Hematopoietic multipotent progenitor cell treated with erythropoietin and hydrocortisone succinate and interleukin-3 and kit ligand, for 8 days (in vitro differentiated cells): ENCODE data around the gene HIVEP3.

ENCODE experiments used
- DNase-seq: peaks from one replicate; pipeline ENCODE4 v3.0.0-alpha.2; 2015

The HIVEP3 gene

GRCh38 chr1:41675401-41675800 lies 243.3 kb downstream of the HIVEP3 start:
- no peak for DNase-seq

GRCh38 chr1:41674522-41674921 lies 244.2 kb downstream of the HIVEP3 start:
- DNase-seq, result no peak

- no peak for DNase-seq
These were observed 244.9 kb downstream of the HIVEP3 start for GRCh38 chr1:41673806-41674205.

DNA sequence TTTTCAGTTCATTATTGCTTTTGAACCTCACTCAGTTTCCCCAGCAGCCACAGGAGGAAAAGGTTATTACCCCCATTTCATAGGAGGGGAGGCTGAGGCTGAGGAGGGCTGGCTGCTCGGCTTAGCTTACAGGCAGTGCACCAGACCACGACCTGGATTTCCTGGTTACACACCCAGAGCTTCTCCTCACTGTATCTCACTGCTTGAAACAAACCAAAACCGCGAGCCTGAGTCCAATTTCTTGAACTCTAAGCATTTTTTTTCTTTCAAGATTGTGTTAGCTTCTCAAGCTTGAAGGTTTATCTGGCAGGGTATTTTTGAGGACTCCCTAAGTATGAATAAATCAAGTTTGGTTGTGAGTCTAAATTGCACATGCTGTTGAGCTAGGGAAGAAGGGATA lies 245.3 kb downstream of the HIVEP3 start:
- DNase-seq, result no peak

DNA sequence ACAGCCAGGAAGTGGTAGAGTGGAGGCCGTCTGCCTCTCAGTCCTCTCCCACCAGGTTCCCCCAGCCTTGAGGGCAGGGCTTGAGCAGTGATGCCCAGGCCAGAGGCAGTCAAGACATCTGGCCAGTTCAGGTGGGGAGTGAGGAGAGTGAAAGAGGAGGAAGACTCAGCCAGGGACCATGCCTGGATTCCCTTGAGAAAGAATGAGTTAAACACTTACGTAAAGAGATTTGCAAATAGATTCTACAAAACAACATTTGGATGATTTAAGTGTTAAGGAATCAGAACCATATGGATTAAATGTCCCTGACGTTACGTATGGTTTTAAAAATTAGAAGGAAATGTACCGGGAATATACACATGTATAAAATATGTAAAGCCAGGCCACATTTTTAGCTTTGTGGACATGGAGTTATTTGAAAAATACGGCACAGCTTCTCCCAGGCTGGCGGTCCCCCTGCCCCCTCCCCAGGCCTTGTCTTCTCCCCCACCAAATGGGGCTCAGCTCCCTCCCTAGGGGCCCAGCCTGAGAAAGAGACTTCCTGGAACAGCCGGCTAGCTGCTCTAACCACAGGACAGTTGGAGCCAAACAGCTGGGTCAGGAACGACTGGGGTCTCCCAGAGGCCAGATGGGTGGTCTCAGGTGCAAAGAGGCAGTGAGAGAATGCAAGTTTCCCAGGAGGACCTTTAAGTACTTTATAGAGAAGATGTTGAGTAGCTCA lies 245.9 kb downstream of the HIVEP3 start:
- no peak for DNase-seq

GRCh38 chr1:41672173-41672572 lies 246.5 kb downstream of the HIVEP3 start:
- DNase-seq, result no peak

- DNase-seq, result no peak
These were observed 247.5 kb downstream of the HIVEP3 start for GRCh38 chr1:41671116-41671755.

DNA sequence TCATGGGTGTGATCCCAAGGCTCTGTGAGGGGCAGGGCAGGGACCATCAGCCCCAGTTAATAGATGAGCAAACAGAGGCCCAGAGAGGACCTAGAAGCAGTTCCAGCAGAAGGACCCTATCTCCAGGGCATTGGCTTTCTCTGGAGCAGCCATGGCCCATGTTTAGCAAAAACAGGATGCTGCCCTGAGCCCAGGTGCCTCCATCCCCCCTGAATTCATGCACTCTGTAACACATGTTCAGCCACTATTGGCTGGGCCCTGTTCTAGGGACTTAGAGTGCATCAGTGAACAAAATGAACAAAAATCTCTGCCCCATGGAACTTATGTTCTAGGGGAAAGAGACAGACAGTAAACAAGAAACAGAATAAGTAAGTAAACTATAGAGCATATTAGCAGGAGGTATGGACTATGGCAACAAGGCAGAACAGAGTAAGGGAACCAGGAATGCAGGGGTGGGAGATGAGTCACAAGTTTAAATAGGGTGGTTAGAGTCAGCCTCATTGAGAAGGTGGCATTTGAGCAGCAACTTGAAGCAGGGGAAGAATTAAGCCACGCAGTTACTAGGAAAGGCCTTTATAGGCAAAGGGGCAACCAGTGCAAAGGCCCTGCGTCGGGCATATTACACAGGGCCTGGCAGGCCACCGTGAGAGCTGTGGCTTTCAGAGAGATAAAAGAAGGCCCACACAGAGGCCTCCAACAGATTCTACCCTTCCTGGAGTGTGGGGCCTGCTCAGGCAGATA lies 248.3 kb downstream of the HIVEP3 start:
- DNase-seq, result no peak

GRCh38 chr1:41668967-41669366 lies 249.8 kb downstream of the HIVEP3 start:
- DNase-seq, result no peak

DNA sequence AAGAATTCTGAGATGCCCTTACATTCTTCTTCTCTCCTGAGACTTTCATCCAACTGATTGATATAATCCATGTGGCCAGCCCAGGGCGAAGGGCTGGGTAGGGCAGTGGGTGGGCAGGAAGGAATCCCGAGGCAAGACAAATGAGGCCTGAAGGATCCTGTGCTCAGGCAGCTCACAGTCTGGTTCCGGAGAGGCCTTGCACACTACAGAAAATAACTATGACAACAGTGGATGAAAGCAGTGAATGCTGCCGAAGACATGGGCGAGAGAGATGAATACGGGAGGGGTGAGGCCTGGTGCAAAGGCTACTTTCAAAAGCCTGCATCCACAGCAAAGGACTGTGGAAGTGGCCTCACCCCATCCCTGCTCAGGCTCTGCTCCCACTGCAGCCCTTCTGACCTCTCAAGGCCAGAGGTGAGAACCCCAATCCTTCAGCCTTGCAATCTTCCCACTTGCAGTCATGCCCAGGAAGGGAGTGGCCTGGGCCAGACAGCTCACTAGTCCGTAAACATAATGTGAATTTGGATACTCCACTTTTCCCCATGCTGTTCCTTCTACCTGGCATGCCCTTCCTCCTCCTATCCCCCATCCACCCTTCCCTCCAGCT lies 250.6 kb downstream of the HIVEP3 start:
- DNase-seq, result no peak

- no peak for DNase-seq
These were observed 251.6 kb downstream of the HIVEP3 start for GRCh38 chr1:41666981-41667631.

- no peak for DNase-seq
These were observed 252.5 kb downstream of the HIVEP3 start for GRCh38 chr1:41665962-41666917.

DNA sequence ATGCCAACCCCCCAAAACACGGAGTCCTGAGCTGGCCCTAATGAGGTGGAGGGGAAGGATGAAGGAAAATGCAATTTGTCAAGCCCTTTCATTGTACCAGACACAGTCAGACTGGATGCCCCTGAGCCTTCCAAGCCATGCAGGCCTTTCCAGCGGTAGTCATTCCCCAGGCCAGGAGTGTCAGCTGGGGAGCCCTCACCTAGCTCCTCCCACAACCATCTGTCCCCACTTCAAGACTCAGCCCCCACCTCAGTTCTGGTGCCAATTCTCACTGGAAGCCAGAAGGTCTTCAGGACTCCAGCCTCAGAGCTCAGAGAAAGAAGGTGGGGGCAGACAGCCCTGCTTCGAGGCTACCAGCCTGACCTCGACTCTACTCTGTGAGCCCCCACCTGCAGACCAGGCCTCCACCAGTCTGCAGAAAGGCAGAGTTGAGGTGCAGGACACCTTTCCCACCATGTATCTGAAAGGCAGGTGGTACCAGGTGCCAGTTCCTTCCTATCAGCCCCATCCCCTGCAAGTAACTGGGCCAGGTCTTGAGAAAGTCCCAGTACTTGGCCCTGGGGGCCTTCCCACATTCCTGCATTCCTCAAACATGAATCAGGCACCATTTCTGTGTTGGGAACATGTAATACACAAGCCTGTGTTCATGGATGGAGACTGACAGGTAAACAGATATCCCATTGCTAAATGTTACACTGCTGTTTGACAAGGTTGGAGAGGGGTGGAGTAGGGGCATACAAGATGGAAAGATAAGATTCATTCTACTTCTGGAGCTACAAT lies 253.7 kb downstream of the HIVEP3 start:
- no peak for DNase-seq

GRCh38 chr1:41663671-41664400 lies 254.9 kb downstream of the HIVEP3 start:
- DNase-seq, result no peak

DNA sequence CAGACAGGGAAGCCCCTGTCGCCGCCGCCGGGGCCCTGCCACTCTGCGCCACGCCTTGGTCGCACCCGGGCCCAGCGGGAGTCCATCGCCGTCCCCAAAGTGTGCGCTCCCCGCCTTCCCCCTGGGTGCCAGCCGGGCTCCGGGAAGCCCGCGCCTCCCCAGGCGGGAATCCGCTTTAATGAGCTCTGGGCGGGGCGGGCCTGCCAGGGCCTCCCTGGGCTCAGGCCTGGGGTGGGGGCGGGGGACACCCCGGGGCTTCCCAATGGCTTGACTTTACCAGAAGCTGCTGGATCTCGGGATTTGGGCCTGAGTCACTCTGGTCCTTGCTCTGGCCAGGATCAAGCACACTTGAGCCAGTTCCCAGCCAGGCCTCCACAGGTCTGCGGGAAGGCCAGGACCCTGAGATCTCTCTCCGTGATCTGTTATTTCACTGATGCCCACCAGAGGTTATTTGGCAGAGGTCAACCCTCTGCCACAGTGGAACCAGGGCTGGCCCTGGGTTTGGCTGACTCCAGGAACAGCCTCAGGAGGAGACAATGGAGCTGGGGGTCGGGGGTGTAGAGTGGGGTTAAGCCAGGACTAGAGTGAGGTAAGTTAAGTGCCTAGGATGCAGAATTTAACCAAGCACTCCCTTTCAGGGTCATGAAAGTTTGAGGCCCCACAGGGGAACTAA lies 255.8 kb downstream of the HIVEP3 start:
- DNase-seq, result no peak

DNA sequence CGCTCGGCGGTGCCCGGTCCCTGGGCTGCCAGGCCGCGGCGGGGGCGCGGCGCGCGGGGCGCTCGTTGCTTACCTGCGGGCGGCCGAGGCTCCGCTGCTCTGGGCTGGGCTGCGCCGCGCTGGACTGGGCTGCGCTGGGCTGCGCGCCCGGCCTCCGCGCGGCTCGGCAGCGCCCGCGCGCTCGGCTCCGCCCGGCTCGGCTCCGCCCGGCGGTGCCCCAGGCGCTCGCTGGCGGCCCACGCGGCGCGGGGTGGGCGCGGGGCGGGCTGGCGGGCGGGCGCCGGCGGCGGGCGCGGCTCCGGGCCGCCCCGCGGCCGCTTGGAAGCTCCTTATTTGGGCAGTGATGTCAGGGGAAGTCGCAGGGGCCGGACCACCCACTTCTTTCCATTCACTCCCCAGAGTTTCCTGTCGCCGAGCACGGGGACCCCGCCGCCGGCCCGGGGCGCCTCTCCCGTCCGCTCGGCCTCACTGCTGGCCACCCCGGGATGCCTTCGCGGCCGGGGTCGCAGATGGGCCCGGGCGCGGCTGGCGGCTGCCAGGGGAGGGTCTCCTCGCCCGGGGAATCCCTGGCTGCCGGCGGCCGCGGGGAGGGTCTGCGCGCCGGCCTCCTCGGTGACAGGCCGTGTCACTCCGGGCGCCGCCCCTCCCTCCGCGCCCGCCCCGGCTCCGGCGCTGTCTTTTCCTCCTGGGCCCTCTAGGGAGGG lies 256.5 kb downstream of the HIVEP3 start:
- peak; percentile 33 for DNase-seq

- no peak for DNase-seq
These were observed 257.2 kb downstream of the HIVEP3 start for GRCh38 chr1:41661428-41662060.
